IMR-90 (cell line): ENCODE results near the gene ZC3H14. TPM values are rescaled to one million over a fixed set of nuclear protein-coding genes. Genes with fewer than 3 reads are reported as not detected.

ENCODE experiments used
- ATAC-seq: fragments of 200-7000 bp; cut with Tn5 transposase; 2 replicates; pipeline ENCODE4 v1.9.1; 2020; ENCODE audit warnings: low read depth, mild to moderate bottlenecking, moderate library complexity
- BruUV-seq: library from RNA; stranded (reverse); fragments of 400-500 nt; replicated peaks from 2 replicates; lab custom pipeline; 2021; lab: Mats Ljungman, UMichigan
- CTCF ChIA-PET: fragments of 300-600 bp; formaldehyde crosslinking; extraction: SDS; loops from one replicate; lab custom pipeline; 2021; ENCODE audit warnings: antibody characterized with exemption; lab: Yijun Ruan, JAX
- POLR2A ChIA-PET: fragments of 300-600 bp; sonication (Branson Sonifier 250); formaldehyde crosslinking; loops from one replicate; lab custom pipeline; 2022; ENCODE audit warnings: antibody characterized with exemption; ENCODE audit not compliant: unreplicated experiment; lab: Charles Lee
- DNase-seq: peaks from one replicate; pipeline ENCODE4 v3.0.0; 2013
- H2AFZ ChIP-seq: replicated peaks from 2 replicates; pipeline ENCODE3; 2013; ENCODE audit warnings: low read length, mild to moderate bottlenecking; ENCODE audit not compliant: poor library complexity
- H2AK5ac ChIP-seq: 2 replicates; pipeline ENCODE4 v1.6.1; 2013; ENCODE audit warnings: low read depth, low read length, inconsistent platforms
- H2AK9ac ChIP-seq: replicated peaks from 2 replicates; pipeline ENCODE3; 2013; ENCODE audit warnings: mild to moderate bottlenecking, low read depth, low read length, moderate library complexity; ENCODE audit not compliant: poor library complexity
- H2BK120ac ChIP-seq: 2 replicates; pipeline ENCODE4 v1.6.1; 2013; ENCODE audit warnings: low read depth, low read length, inconsistent platforms
- H2BK15ac ChIP-seq: 3 replicates; pipeline ENCODE4 v1.6.1; 2013; ENCODE audit warnings: low read depth, low read length, inconsistent platforms
- H2BK20ac ChIP-seq: 2 replicates; pipeline ENCODE4 v1.6.1; 2013; ENCODE audit warnings: low read depth, mild to moderate bottlenecking, inconsistent platforms, low read length, moderate library complexity
- H2BK5ac ChIP-seq: 2 replicates; pipeline ENCODE4 v1.6.1; 2013; ENCODE audit warnings: mild to moderate bottlenecking, low read depth, low read length, inconsistent platforms; ENCODE audit not compliant: poor library complexity, severe bottlenecking
- H3K14ac ChIP-seq: replicated peaks from 2 replicates; pipeline ENCODE4 v1.6.1; 2013; ENCODE audit warnings: low read depth, low read length, inconsistent platforms
- H3K18ac ChIP-seq: 2 replicates; pipeline ENCODE4 v1.6.1; 2013; ENCODE audit warnings: low read depth, low read length, control low read depth
- H3K23ac ChIP-seq: 2 replicates; pipeline ENCODE4 v1.6.1; 2013; ENCODE audit warnings: low read depth, low read length, inconsistent platforms
- H3K27ac ChIP-seq: 2 replicates; pipeline ENCODE4 v1.5.1; 2013; ENCODE audit warnings: mild to moderate bottlenecking, control low read depth, low read length; ENCODE audit not compliant: insufficient read depth
- H3K27me3 ChIP-seq: 2 replicates; pipeline ENCODE4 v1.6.1; 2013; ENCODE audit warnings: low read length; ENCODE audit not compliant: control insufficient read depth, insufficient read depth
- H3K36me3 ChIP-seq: 2 replicates; pipeline ENCODE4 v1.6.1; 2013; ENCODE audit warnings: low read length, mixed read lengths; ENCODE audit not compliant: control insufficient read depth, insufficient read depth
- H3K4ac ChIP-seq: 2 replicates; pipeline ENCODE4 v1.6.1; 2013; ENCODE audit warnings: low read depth, low read length, inconsistent platforms
- H3K4me1 ChIP-seq: 2 replicates; pipeline ENCODE4 v1.6.1; 2013; ENCODE audit warnings: low read length, mixed read lengths; ENCODE audit not compliant: control insufficient read depth, insufficient read depth
- H3K4me2 ChIP-seq: 2 replicates; pipeline ENCODE4 v1.6.1; 2013; ENCODE audit warnings: low read depth, mild to moderate bottlenecking, control low read depth, low read length, moderate library complexity
- H3K4me3 ChIP-seq: 2 replicates; pipeline ENCODE4 v1.5.1; 2013; ENCODE audit warnings: low read depth, mild to moderate bottlenecking, control low read depth, low read length, moderate library complexity; ENCODE audit not compliant: insufficient read depth
- H3K56ac ChIP-seq: 2 replicates; pipeline ENCODE4 v1.6.1; 2013; ENCODE audit warnings: low read length, inconsistent platforms; ENCODE audit not compliant: insufficient read depth; ENCODE audit errors: extremely low read depth
- H3K79me1 ChIP-seq, 2 experiments: 2 replicates each; pipeline ENCODE4 v1.6.1; 2013; ENCODE audit warnings: low read length in 2 of 2, inconsistent platforms in 1 of 2, low read depth in 1 of 2
- H3K9ac ChIP-seq: 2 replicates; pipeline ENCODE4 v1.6.1; 2013; ENCODE audit warnings: low read depth, low read length, control low read depth
- H3K9me1 ChIP-seq: 2 replicates; pipeline ENCODE4 v1.6.1; 2013; ENCODE audit warnings: low read length, inconsistent platforms; ENCODE audit not compliant: insufficient read depth
- H3K9me3 ChIP-seq: 2 replicates; pipeline ENCODE4 v1.6.1; 2013; ENCODE audit warnings: low read length; ENCODE audit not compliant: control insufficient read depth, insufficient read depth
- H4K20me1 ChIP-seq: 2 replicates; pipeline ENCODE4 v1.6.1; 2013; ENCODE audit warnings: low read length, inconsistent platforms; ENCODE audit not compliant: insufficient read depth
- H4K5ac ChIP-seq: 2 replicates; pipeline ENCODE4 v1.6.1; 2013; ENCODE audit warnings: mild to moderate bottlenecking, low read depth, low read length, control low read depth
- H4K8ac ChIP-seq, 2 experiments: 2 replicates each; pipeline ENCODE4 v1.6.1; 2013; ENCODE audit warnings: low read depth in 2 of 2, low read length in 2 of 2, control low read depth in 1 of 2, inconsistent platforms in 1 of 2
- H4K91ac ChIP-seq: 2 replicates; pipeline ENCODE4 v1.6.1; 2013; ENCODE audit warnings: low read depth, low read length, inconsistent platforms; ENCODE audit not compliant: insufficient read depth
- BHLHE40 ChIP-seq: fragments of 150-350 bp; IDR thresholded peaks from 2 replicates; pipeline ENCODE4 v1.6.1; 2016; ENCODE audit warnings: mild to moderate bottlenecking, low read depth, low read length
- CEBPB ChIP-seq: IDR thresholded peaks from 2 replicates; pipeline ENCODE4 v1.6.1; 2012; ENCODE audit warnings: low read depth, low read length, improper control_type of control experiment
- CHD1 ChIP-seq: IDR thresholded peaks from 2 replicates; pipeline ENCODE4 v1.6.1; 2012; ENCODE audit warnings: low read depth, low read length, improper control_type of control experiment
- FOS ChIP-seq: fragments of 150-350 bp; IDR thresholded peaks from 2 replicates; pipeline ENCODE4 v1.6.1; 2016; ENCODE audit warnings: low read depth, low read length
- MAFK ChIP-seq: IDR thresholded peaks from 2 replicates; pipeline ENCODE4 v1.6.1; 2012; ENCODE audit warnings: low read depth, low read length, improper control_type of control experiment
- MXI1 ChIP-seq: IDR thresholded peaks from 2 replicates; pipeline ENCODE4 v1.6.1; 2012; ENCODE audit warnings: low read depth, mild to moderate bottlenecking, low read length, moderate library complexity, borderline replicate concordance
- POLR2A ChIP-seq: IDR thresholded peaks from 2 replicates; pipeline ENCODE4 v1.6.1; 2012; ENCODE audit warnings: mild to moderate bottlenecking, low read depth, low read length
- RAD21 ChIP-seq: IDR thresholded peaks from 2 replicates; pipeline ENCODE4 v1.6.1; 2012; ENCODE audit warnings: low read length, improper control_type of control experiment
- RFX5 ChIP-seq: IDR thresholded peaks from 2 replicates; pipeline ENCODE4 v1.8.0; 2012; ENCODE audit warnings: low read depth, mild to moderate bottlenecking, low read length, moderate library complexity
- SMC3 ChIP-seq: fragments of 150-350 bp; IDR thresholded peaks from 2 replicates; pipeline ENCODE4 v1.6.1; 2016; ENCODE audit warnings: low read depth, mild to moderate bottlenecking, antibody characterized with exemption, low read length, moderate library complexity
- USF2 ChIP-seq: fragments of 150-350 bp; IDR thresholded peaks from 2 replicates; pipeline ENCODE4 v1.6.1; 2017; ENCODE audit warnings: mild to moderate bottlenecking, antibody characterized with exemption, low read length, low read depth
- dilution Hi-C: fragments of 300-500 bp; cut with HindIII; formaldehyde crosslinking; loops from one replicate; pipeline ENCODE4 v1.14.3; 2018; ENCODE audit warnings: low sequenced_read_pairs; ENCODE audit not compliant: unreplicated experiment
- in situ Hi-C: fragments of 300-500 bp; cut with MboI; formaldehyde crosslinking; loops from 3 replicates; pipeline ENCODE4 v1.14.3; 2019; ENCODE audit warnings: low sequenced_read_pairs, inconsistent platforms, mixed read lengths
- intact Hi-C: fragments of 100-400 bp; cut with micrococcal nuclease; formaldehyde crosslinking; loops from 2 replicates; pipeline ENCODE4 v1.10.0; 2022
- polyA plus RNA-seq, 3 experiments: library from polyadenylated mRNA; depleted of rRNA; stranded (reverse); fragments of >200 nt; gene quantifications; 2 replicates each; pipeline ENCODE4 v1.2.3, GENCODE V29; 2012; ENCODE audit warnings: low replicate concordance in 1 of 3
- total RNA-seq: library from RNA; depleted of rRNA; stranded (reverse); fragments of >200 nt; gene quantifications from 2 replicates; pipeline ENCODE4 v1.2.3, GENCODE V29; 2012
- TF ChIP-seq, protein P1 (sequence below): fragments of 150-350 bp; IDR thresholded peaks from 2 replicates; pipeline ENCODE4 v1.6.1; 2016; ENCODE audit warnings: low read depth, mild to moderate bottlenecking, low read length, moderate library complexity, borderline replicate concordance
- TF ChIP-seq, protein P2 (sequence below): conservative IDR thresholded peaks from 2 replicates; pipeline ENCODE4 v1.5.1; 2012; ENCODE audit warnings: mild to moderate bottlenecking, low read depth, low read length, improper control_type of control experiment

Gene ZC3H14
- total and polyA plus RNA-seq, 2 of the 4 experiments (the other 2 are of a cell fraction): 72.5 to 111 TPM

DNA sequence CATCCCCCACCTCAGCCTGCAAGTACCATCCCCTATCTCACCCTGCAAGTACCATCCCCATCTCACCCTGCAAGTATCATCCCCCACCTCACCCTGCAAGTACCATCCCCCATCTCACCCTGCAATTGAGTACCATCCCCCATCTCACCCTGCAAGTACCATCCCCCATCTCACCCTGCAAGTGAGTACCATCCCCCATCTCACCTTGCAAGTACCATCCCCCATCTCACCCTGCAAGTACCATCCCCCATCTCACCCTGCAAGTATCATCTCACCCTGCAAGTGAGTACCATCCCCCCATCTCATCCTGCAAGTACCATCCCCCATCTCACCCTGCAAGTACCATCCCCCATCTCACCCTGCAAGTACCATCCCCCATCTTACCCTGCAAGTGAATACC, 45.0 kb downstream of the ZC3H14 start:
- intact Hi-C loops (no loop called here), in situ Hi-C loops (no loop called here), dilution Hi-C loops (no loop called here)
- H3K36me3 ChIP-seq: peaks cover 51% of the 10 kb centered on the region
- peaks cover 9% of the 10 kb centered on the region for H3K9me1 ChIP-seq
- H2AK5ac ChIP-seq: no peak overlapping the region
- H3K9me3 ChIP-seq: no peaks in the 10 kb centered on the region
- no peak for DNase-seq
- no peak overlapping the region for H3K56ac ChIP-seq
- ChIA-PET POLR2A (no interaction called here), CTCF (no interaction called here)
- H2AFZ ChIP-seq: no peak overlapping the region
- peaks cover 14% of the 10 kb centered on the region for H4K20me1 ChIP-seq
- H3K4ac ChIP-seq: no peak overlapping the region
- H3K27ac ChIP-seq: no peak overlapping the region
- ATAC-seq: no peak
- H4K91ac ChIP-seq: no peak overlapping the region
- no peak overlapping the region for H4K8ac ChIP-seq
- no peak overlapping the region for H2BK5ac ChIP-seq
- no peak overlapping the region for H3K4me3 ChIP-seq
- H3K79me1 ChIP-seq: peaks cover 17 to 34% of the 10 kb centered on the region in 2 experiments
- no peaks in the 10 kb centered on the region for H3K27me3 ChIP-seq
- TF ChIP-seq MXI1 (no peak), RFX5 (no peak), FOS (no peak), RAD21 (no peak), POLR2A (no peak), MAFK (no peak), CHD1 (no peak), SMC3 (no peak), USF2 (no peak), CEBPB (no peak), BHLHE40 (no peak)
- TF ChIP-seq, protein P1, sequence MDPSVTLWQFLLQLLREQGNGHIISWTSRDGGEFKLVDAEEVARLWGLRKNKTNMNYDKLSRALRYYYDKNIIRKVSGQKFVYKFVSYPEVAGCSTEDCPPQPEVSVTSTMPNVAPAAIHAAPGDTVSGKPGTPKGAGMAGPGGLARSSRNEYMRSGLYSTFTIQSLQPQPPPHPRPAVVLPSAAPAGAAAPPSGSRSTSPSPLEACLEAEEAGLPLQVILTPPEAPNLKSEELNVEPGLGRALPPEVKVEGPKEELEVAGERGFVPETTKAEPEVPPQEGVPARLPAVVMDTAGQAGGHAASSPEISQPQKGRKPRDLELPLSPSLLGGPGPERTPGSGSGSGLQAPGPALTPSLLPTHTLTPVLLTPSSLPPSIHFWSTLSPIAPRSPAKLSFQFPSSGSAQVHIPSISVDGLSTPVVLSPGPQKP: no peak
- TF ChIP-seq, protein P2, sequence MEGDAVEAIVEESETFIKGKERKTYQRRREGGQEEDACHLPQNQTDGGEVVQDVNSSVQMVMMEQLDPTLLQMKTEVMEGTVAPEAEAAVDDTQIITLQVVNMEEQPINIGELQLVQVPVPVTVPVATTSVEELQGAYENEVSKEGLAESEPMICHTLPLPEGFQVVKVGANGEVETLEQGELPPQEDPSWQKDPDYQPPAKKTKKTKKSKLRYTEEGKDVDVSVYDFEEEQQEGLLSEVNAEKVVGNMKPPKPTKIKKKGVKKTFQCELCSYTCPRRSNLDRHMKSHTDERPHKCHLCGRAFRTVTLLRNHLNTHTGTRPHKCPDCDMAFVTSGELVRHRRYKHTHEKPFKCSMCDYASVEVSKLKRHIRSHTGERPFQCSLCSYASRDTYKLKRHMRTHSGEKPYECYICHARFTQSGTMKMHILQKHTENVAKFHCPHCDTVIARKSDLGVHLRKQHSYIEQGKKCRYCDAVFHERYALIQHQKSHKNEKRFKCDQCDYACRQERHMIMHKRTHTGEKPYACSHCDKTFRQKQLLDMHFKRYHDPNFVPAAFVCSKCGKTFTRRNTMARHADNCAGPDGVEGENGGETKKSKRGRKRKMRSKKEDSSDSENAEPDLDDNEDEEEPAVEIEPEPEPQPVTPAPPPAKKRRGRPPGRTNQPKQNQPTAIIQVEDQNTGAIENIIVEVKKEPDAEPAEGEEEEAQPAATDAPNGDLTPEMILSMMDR: no peak
- no peak overlapping the region for H3K9ac ChIP-seq
- H2AK9ac ChIP-seq: no peak overlapping the region
- no peak overlapping the region for H3K18ac ChIP-seq
- H3K4me2 ChIP-seq: no peak overlapping the region
- no peak overlapping the region for H2BK15ac ChIP-seq
- no TSS peak for BruUV-seq
- no peak overlapping the region for H4K5ac ChIP-seq
- no peak overlapping the region for H3K14ac ChIP-seq
- no peak overlapping the region for H3K23ac ChIP-seq
- H2BK120ac ChIP-seq: no peak overlapping the region
- H2BK20ac ChIP-seq: no peak overlapping the region
- 0 out of 2 replicates have a peak, but pooled peaks cover under 1% of the 10 kb centered on the region for H3K4me1 ChIP-seq
